ENCODE results near the gene SULT1C2. TPM values are rescaled to one million over a fixed set of nuclear protein-coding genes. Genes with fewer than 3 reads are reported as not detected.

SULT1C2 gene
- total RNA-seq, 1 experiment from 2014 or later, result not detected

GRCh38 chr2:108262036-108262435 is 26.7 kb upstream of the SULT1C2 start:
- no peaks in the 10 kb centered on the region for H4K20me1 ChIP-seq (ENCODE audit: insufficient read depth, low read depth, low read length)
- H2AFZ ChIP-seq (ENCODE audit: low read length), result no peak overlapping the region
- no peaks in the 10 kb centered on the region for H3K9me2 ChIP-seq (replicated peaks; ENCODE audit: insufficient read depth, low read length)
- no peak overlapping the region for H3K27ac ChIP-seq (ENCODE audit: low read length)
- no peaks in the 10 kb centered on the region for H3K27me3 ChIP-seq (ENCODE audit: low read length)
- no peak overlapping the region for H3K4me3 ChIP-seq (ENCODE audit: low read length)
- no peaks in the 10 kb centered on the region for H3K79me2 ChIP-seq (ENCODE audit: low read length)
- no peaks in the 10 kb centered on the region for H3K9me3 ChIP-seq (ENCODE audit: low read length)
- no peaks in the 10 kb centered on the region for H3K36me3 ChIP-seq (ENCODE audit: insufficient read depth, low read length)
- no peak for DNase-seq
- H3K9ac ChIP-seq (ENCODE audit: low read length), result no peak overlapping the region
- H3K4me1 ChIP-seq (ENCODE audit: low read length), result no peaks in the 10 kb centered on the region
- H3K4me2 ChIP-seq (ENCODE audit: low read depth, low read length, poor library complexity, severe bottlenecking), result no peak overlapping the region

GRCh38 chr2:108263401-108263800 is 25.3 kb upstream of the SULT1C2 start:
- H3K4me1 ChIP-seq (ENCODE audit: low read length), result no peaks in the 10 kb centered on the region
- H3K9me3 ChIP-seq (ENCODE audit: low read length), result no peaks in the 10 kb centered on the region
- H3K4me2 ChIP-seq (ENCODE audit: low read depth, low read length, poor library complexity, severe bottlenecking), result no peak overlapping the region
- H3K36me3 ChIP-seq (ENCODE audit: insufficient read depth, low read length), result no peaks in the 10 kb centered on the region
- no peaks in the 10 kb centered on the region for H4K20me1 ChIP-seq (ENCODE audit: insufficient read depth, low read depth, low read length)
- no peak overlapping the region for H3K4me3 ChIP-seq (ENCODE audit: low read length)
- H3K27me3 ChIP-seq (ENCODE audit: low read length), result no peaks in the 10 kb centered on the region
- H3K9ac ChIP-seq (ENCODE audit: low read length), result no peak overlapping the region
- H2AFZ ChIP-seq (ENCODE audit: low read length), result no peak overlapping the region
- no peak for DNase-seq
- no peaks in the 10 kb centered on the region for H3K9me2 ChIP-seq (replicated peaks; ENCODE audit: insufficient read depth, low read length)
- H3K27ac ChIP-seq (ENCODE audit: low read length), result no peak overlapping the region
- no peaks in the 10 kb centered on the region for H3K79me2 ChIP-seq (ENCODE audit: low read length)

GRCh38 chr2:108266218-108266617 is 22.5 kb upstream of the SULT1C2 start:
- no peak overlapping the region for H3K27ac ChIP-seq (ENCODE audit: low read length)
- H3K79me2 ChIP-seq (ENCODE audit: low read length), result no peaks in the 10 kb centered on the region

GRCh38 chr2:108267101-108267500 is 21.6 kb upstream of the SULT1C2 start:
- Histone ChIP-seq H3K4me3 (ENCODE audit: low read length) (no peak overlapping the region), H3K79me2 (ENCODE audit: low read length) (no peaks in the 10 kb centered on the region), H3K9me3 (ENCODE audit: low read length) (no peaks in the 10 kb centered on the region), H3K4me1 (ENCODE audit: low read length) (no peaks in the 10 kb centered on the region), H3K4me2 (ENCODE audit: low read depth, low read length, poor library complexity, severe bottlenecking) (no peak overlapping the region), H3K27ac (ENCODE audit: low read length) (no peak overlapping the region), H2AFZ (ENCODE audit: low read length) (no peak overlapping the region), H3K9ac (ENCODE audit: low read length) (no peak overlapping the region), H3K27me3 (ENCODE audit: low read length) (no peaks in the 10 kb centered on the region), H3K9me2 (replicated peaks; ENCODE audit: insufficient read depth, low read length) (no peaks in the 10 kb centered on the region), H3K36me3 (ENCODE audit: insufficient read depth, low read length) (no peaks in the 10 kb centered on the region), H4K20me1 (ENCODE audit: insufficient read depth, low read depth, low read length) (no peaks in the 10 kb centered on the region)
- DNase-seq, result no peak

More at GRCh38 chr2:108266218-108266617, 22.5 kb upstream of the SULT1C2 start:
- H3K4me1 ChIP-seq (ENCODE audit: low read length), result no peaks in the 10 kb centered on the region
- H3K4me2 ChIP-seq (ENCODE audit: low read depth, low read length, poor library complexity, severe bottlenecking), result no peak overlapping the region
- no peaks in the 10 kb centered on the region for H3K27me3 ChIP-seq (ENCODE audit: low read length)
- no peaks in the 10 kb centered on the region for H3K9me3 ChIP-seq (ENCODE audit: low read length)
- no peaks in the 10 kb centered on the region for H3K36me3 ChIP-seq (ENCODE audit: insufficient read depth, low read length)
- no peak overlapping the region for H3K4me3 ChIP-seq (ENCODE audit: low read length)
- DNase-seq, result no peak
- no peaks in the 10 kb centered on the region for H3K9me2 ChIP-seq (replicated peaks; ENCODE audit: insufficient read depth, low read length)
- no peak overlapping the region for H2AFZ ChIP-seq (ENCODE audit: low read length)
- no peak overlapping the region for H3K9ac ChIP-seq (ENCODE audit: low read length)
- no peaks in the 10 kb centered on the region for H4K20me1 ChIP-seq (ENCODE audit: insufficient read depth, low read depth, low read length)

GRCh38 chr2:108268001-108268400 is 20.7 kb upstream of the SULT1C2 start:
- no peak overlapping the region for H3K4me2 ChIP-seq (ENCODE audit: low read depth, low read length, poor library complexity, severe bottlenecking)

GRCh38 chr2:108270346-108270745 is 18.3 kb upstream of the SULT1C2 start:
- Histone ChIP-seq H3K9me2 (replicated peaks; ENCODE audit: insufficient read depth, low read length) (no peaks in the 10 kb centered on the region), H3K27ac (ENCODE audit: low read length) (no peak overlapping the region), H3K36me3 (ENCODE audit: insufficient read depth, low read length) (no peaks in the 10 kb centered on the region), H3K27me3 (ENCODE audit: low read length) (no peaks in the 10 kb centered on the region), H3K9me3 (ENCODE audit: low read length) (no peaks in the 10 kb centered on the region), H3K4me1 (ENCODE audit: low read length) (no peaks in the 10 kb centered on the region), H3K9ac (ENCODE audit: low read length) (no peak overlapping the region), H2AFZ (ENCODE audit: low read length) (no peak overlapping the region), H4K20me1 (ENCODE audit: insufficient read depth, low read depth, low read length) (no peaks in the 10 kb centered on the region), H3K4me3 (ENCODE audit: low read length) (no peak overlapping the region), H3K79me2 (ENCODE audit: low read length) (no peaks in the 10 kb centered on the region), H3K4me2 (ENCODE audit: low read depth, low read length, poor library complexity, severe bottlenecking) (no peak overlapping the region)
- DNase-seq, result no peak

More at GRCh38 chr2:108268001-108268400, 20.7 kb upstream of the SULT1C2 start:
- no peak overlapping the region for H2AFZ ChIP-seq (ENCODE audit: low read length)
- no peak overlapping the region for H3K9ac ChIP-seq (ENCODE audit: low read length)
- no peaks in the 10 kb centered on the region for H3K9me3 ChIP-seq (ENCODE audit: low read length)
- H3K27me3 ChIP-seq (ENCODE audit: low read length), result no peaks in the 10 kb centered on the region
- H4K20me1 ChIP-seq (ENCODE audit: insufficient read depth, low read depth, low read length), result no peaks in the 10 kb centered on the region
- H3K9me2 ChIP-seq (replicated peaks; ENCODE audit: insufficient read depth, low read length), result no peaks in the 10 kb centered on the region
- no peak overlapping the region for H3K27ac ChIP-seq (ENCODE audit: low read length)
- no peaks in the 10 kb centered on the region for H3K36me3 ChIP-seq (ENCODE audit: insufficient read depth, low read length)
- no peaks in the 10 kb centered on the region for H3K79me2 ChIP-seq (ENCODE audit: low read length)
- no peak for DNase-seq
- no peak overlapping the region for H3K4me3 ChIP-seq (ENCODE audit: low read length)
- no peaks in the 10 kb centered on the region for H3K4me1 ChIP-seq (ENCODE audit: low read length)

- Histone ChIP-seq H3K9me3 (ENCODE audit: low read length) (no peaks in the 10 kb centered on the region), H3K27me3 (ENCODE audit: low read length) (no peaks in the 10 kb centered on the region), H3K36me3 (ENCODE audit: insufficient read depth, low read length) (no peaks in the 10 kb centered on the region), H3K4me2 (ENCODE audit: low read depth, low read length, poor library complexity, severe bottlenecking) (no peak overlapping the region), H3K9me2 (replicated peaks; ENCODE audit: insufficient read depth, low read length) (no peaks in the 10 kb centered on the region), H2AFZ (ENCODE audit: low read length) (no peak overlapping the region), H3K9ac (ENCODE audit: low read length) (no peak overlapping the region), H3K79me2 (ENCODE audit: low read length) (no peaks in the 10 kb centered on the region), H3K4me3 (ENCODE audit: low read length) (no peak overlapping the region), H3K27ac (ENCODE audit: low read length) (no peak overlapping the region), H3K4me1 (ENCODE audit: low read length) (no peaks in the 10 kb centered on the region), H4K20me1 (ENCODE audit: insufficient read depth, low read depth, low read length) (no peaks in the 10 kb centered on the region)
- DNase-seq, result no peak
These were observed 17.8 kb upstream of the SULT1C2 start for GRCh38 chr2:108270768-108271506.

GRCh38 chr2:108271691-108272253 is 16.9 kb upstream of the SULT1C2 start:
- Histone ChIP-seq H3K4me2 (ENCODE audit: low read depth, low read length, poor library complexity, severe bottlenecking) (no peak overlapping the region), H3K9me2 (replicated peaks; ENCODE audit: insufficient read depth, low read length) (no peaks in the 10 kb centered on the region), H3K9me3 (ENCODE audit: low read length) (no peaks in the 10 kb centered on the region), H3K4me3 (ENCODE audit: low read length) (no peak overlapping the region), H3K36me3 (ENCODE audit: insufficient read depth, low read length) (no peaks in the 10 kb centered on the region), H3K27ac (ENCODE audit: low read length) (no peak overlapping the region), H2AFZ (ENCODE audit: low read length) (no peak overlapping the region), H3K4me1 (ENCODE audit: low read length) (no peaks in the 10 kb centered on the region), H3K27me3 (ENCODE audit: low read length) (no peaks in the 10 kb centered on the region), H3K79me2 (ENCODE audit: low read length) (no peaks in the 10 kb centered on the region), H3K9ac (ENCODE audit: low read length) (no peak overlapping the region), H4K20me1 (ENCODE audit: insufficient read depth, low read depth, low read length) (no peaks in the 10 kb centered on the region)
- no peak for DNase-seq
